Ectodermal cell (in vitro differentiated cells): ENCODE results near the gene SNRNP40.
"Not testable (repeated sequence)": the region's sequence is repeated elsewhere in the genome, so short reads cannot be mapped to it uniquely, and the experiment has no call there.

ENCODE experiments used
- H3K27ac ChIP-seq: 2 replicates; pipeline ENCODE4 v1.7.0; 2013; ENCODE audit warnings: mild to moderate bottlenecking, low read depth, low read length; ENCODE audit not compliant: insufficient read depth, poor library complexity, severe bottlenecking
- H3K27me3 ChIP-seq: 2 replicates; pipeline ENCODE4 v1.7.0; 2013; ENCODE audit warnings: mild to moderate bottlenecking, low read length; ENCODE audit not compliant: insufficient read depth, control insufficient read depth, poor library complexity, severe bottlenecking
- H3K36me3 ChIP-seq: one replicate; pipeline ENCODE4 v1.7.0; 2013; ENCODE audit warnings: low read length; ENCODE audit not compliant: control insufficient read depth, insufficient read depth
- H3K4me1 ChIP-seq: one replicate; pipeline ENCODE4 v1.7.0; 2013; ENCODE audit warnings: low read length; ENCODE audit not compliant: control insufficient read depth, insufficient read depth
- H3K4me3 ChIP-seq: 2 replicates; pipeline ENCODE4 v1.7.0; 2013; ENCODE audit warnings: low read depth, low read length, control low read depth; ENCODE audit not compliant: insufficient read depth
- H3K9me3 ChIP-seq: 2 replicates; pipeline ENCODE4 v1.7.0; 2013; ENCODE audit warnings: mild to moderate bottlenecking, low read length, moderate library complexity; ENCODE audit not compliant: control insufficient read depth
- WGBS, 2 experiments: methylation state at CpG; one replicate each; pipeline ENCODE4 v1.1.7; 2013; ENCODE audit warnings: missing lambda C conversion rate in 2 of 2; 5-methylcytosine and 5-hydroxymethylcytosine counted together

SNRNP40 gene

GRCh38 chr1:31287791-31288190, 8.8 kb downstream of the SNRNP40 start:
- H3K4me1 ChIP-seq, H3K4me3 ChIP-seq, H3K27me3 ChIP-seq, H3K9me3 ChIP-seq, H3K27ac ChIP-seq: not testable (repeated sequence)
- 91 to 98% methylated on average over 3 of the region's 4 CpGs for WGBS, 2 experiments
- H3K36me3 ChIP-seq: peaks cover 44% of the 10 kb centered on the region

- H3K4me3 ChIP-seq: not testable (repeated sequence)
- WGBS, 2 experiments: 92 to 97% methylated on average over 9 of the region's 9 CpGs
- peaks cover 40% of the 10 kb centered on the region for H3K36me3 ChIP-seq
Measured at GRCh38 chr1:31282426-31282825, 14.2 kb downstream of the SNRNP40 start.

GRCh38 chr1:31273619-31274018, 23.0 kb downstream of the SNRNP40 start:
- no peaks in the 10 kb centered on the region for H3K9me3 ChIP-seq
- WGBS, 2 experiments: 93 to 98% methylated on average over 2 of the region's 2 CpGs
- H3K36me3 ChIP-seq: peaks cover 58% of the 10 kb centered on the region
- no peaks in the 10 kb centered on the region for H3K27me3 ChIP-seq
- no peak overlapping the region for H3K27ac ChIP-seq
- H3K4me1 ChIP-seq: no peaks in the 10 kb centered on the region
- no peak overlapping the region for H3K4me3 ChIP-seq

More at GRCh38 chr1:31282426-31282825, 14.2 kb downstream of the SNRNP40 start:
- not testable (repeated sequence) for H3K4me1 ChIP-seq, H3K27me3 ChIP-seq, H3K9me3 ChIP-seq, H3K27ac ChIP-seq

- Histone ChIP-seq H3K4me1 (no peaks in the 10 kb centered on the region), H3K9me3 (no peaks in the 10 kb centered on the region), H3K36me3 (peaks cover 66% of the 10 kb centered on the region), H3K27me3 (no peaks in the 10 kb centered on the region), H3K4me3 (no peak overlapping the region), H3K27ac (no peak overlapping the region)
- 94 to 96% methylated on average over 2 to 3 of the region's 3 CpGs for WGBS, 2 experiments
Measured at GRCh38 chr1:31272369-31272768, 24.2 kb downstream of the SNRNP40 start.

- 97 to 98% methylated on average over 2 of the region's 2 CpGs for WGBS, 2 experiments
- H3K9me3 ChIP-seq: no peaks in the 10 kb centered on the region
- no peaks in the 10 kb centered on the region for H3K27me3 ChIP-seq
- no peak overlapping the region for H3K27ac ChIP-seq
- peaks cover 60% of the 10 kb centered on the region for H3K36me3 ChIP-seq
- peaks cover 3% of the 10 kb centered on the region for H3K4me1 ChIP-seq
- H3K4me3 ChIP-seq: no peak overlapping the region
Measured at GRCh38 chr1:31266547-31266946, 30.0 kb downstream of the SNRNP40 start.

- Histone ChIP-seq H3K27me3 (no peaks in the 10 kb centered on the region), H3K36me3 (peaks cover 56% of the 10 kb centered on the region), H3K4me1 (peaks cover 3% of the 10 kb centered on the region), H3K4me3 (no peak overlapping the region), H3K9me3 (no peaks in the 10 kb centered on the region), H3K27ac (no peak overlapping the region)
- 96 to 100% methylated on average over 1 of the region's 1 CpG for WGBS, 2 experiments
Measured at GRCh38 chr1:31264790-31265386, 31.7 kb downstream of the SNRNP40 start.

GRCh38 chr1:31263408-31263807, 33.2 kb downstream of the SNRNP40 start:
- Histone ChIP-seq H3K36me3 (peaks cover 55% of the 10 kb centered on the region), H3K27ac (no peak overlapping the region), H3K4me1 (peaks cover 3% of the 10 kb centered on the region), H3K4me3 (no peak overlapping the region), H3K27me3 (no peaks in the 10 kb centered on the region), H3K9me3 (no peaks in the 10 kb centered on the region)
- 92 to 95% methylated on average over 3 of the region's 3 CpGs for WGBS, 2 experiments

- H3K36me3 ChIP-seq: peaks cover 54% of the 10 kb centered on the region
- not testable (repeated sequence) for H3K27ac ChIP-seq, H3K4me1 ChIP-seq, H3K4me3 ChIP-seq, H3K9me3 ChIP-seq, H3K27me3 ChIP-seq
- WGBS, 2 experiments: 93 to 99% methylated on average over 5 of the region's 5 CpGs
Measured at GRCh38 chr1:31262393-31262792, 34.2 kb downstream of the SNRNP40 start.

GRCh38 chr1:31261916-31262315, 34.7 kb downstream of the SNRNP40 start:
- Histone ChIP-seq H3K36me3 (peaks cover 52% of the 10 kb centered on the region), H3K27me3 (no peaks in the 10 kb centered on the region), H3K27ac (no peak overlapping the region), H3K9me3 (no peaks in the 10 kb centered on the region), H3K4me3 (no peak overlapping the region), H3K4me1 (peaks cover 3% of the 10 kb centered on the region)
- 90 to 93% methylated on average over 3 of the region's 3 CpGs for WGBS, 2 experiments

GRCh38 chr1:31259746-31260145, 36.8 kb downstream of the SNRNP40 start:
- H3K36me3 ChIP-seq: peaks cover 41% of the 10 kb centered on the region
- 97 to 99% methylated on average over 3 of the region's 3 CpGs for WGBS, 2 experiments
- no peak overlapping the region for H3K4me3 ChIP-seq
- H3K4me1 ChIP-seq: no peaks in the 10 kb centered on the region
- no peaks in the 10 kb centered on the region for H3K9me3 ChIP-seq
- no peak overlapping the region for H3K27ac ChIP-seq
- H3K27me3 ChIP-seq: no peaks in the 10 kb centered on the region

- Histone ChIP-seq H3K4me1 (no peaks in the 10 kb centered on the region), H3K9me3 (no peaks in the 10 kb centered on the region), H3K27ac (no peak overlapping the region), H3K27me3 (no peaks in the 10 kb centered on the region), H3K4me3 (no peak overlapping the region), H3K36me3 (peaks cover 38% of the 10 kb centered on the region)
- WGBS, 2 experiments: 95 to 97% methylated on average over 1 of the region's 1 CpG
Measured at GRCh38 chr1:31258581-31258980, 38.0 kb downstream of the SNRNP40 start.
